Measurements from ENCODE around the gene EXOC1. TPM values are rescaled to one million over a fixed set of nuclear protein-coding genes. Genes with fewer than 3 reads are reported as not detected.

Gene EXOC1
- total RNA-seq, 1 donor from 2014 or later = 102 TPM

DNA sequence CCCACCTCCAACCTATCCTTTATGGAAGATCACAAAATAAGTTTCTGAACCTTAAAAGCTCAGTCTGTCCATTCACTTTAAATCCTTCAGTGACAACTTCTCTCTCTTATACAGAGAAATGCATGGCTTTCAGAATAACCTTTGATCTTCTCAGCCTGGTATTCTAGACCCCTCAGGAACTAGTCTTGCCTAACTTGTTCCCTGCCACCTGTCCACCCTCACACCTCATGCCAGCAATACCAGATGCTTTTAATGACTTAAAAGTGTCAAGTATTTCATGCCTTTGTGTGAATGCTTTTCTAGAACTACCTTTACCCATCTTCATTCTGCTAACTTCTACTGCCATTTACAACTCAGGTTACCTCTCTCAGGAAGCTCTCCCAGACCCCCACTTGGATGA, 26.5 kb upstream of the EXOC1 start:
- no peaks in the 10 kb centered on the region for H3K4me1 Mint-ChIP-seq (ENCODE audit: low read depth, unreplicated experiment)
- H3K36me3 Mint-ChIP-seq (ENCODE audit: unreplicated experiment) = peaks cover 4% of the 10 kb centered on the region
- no peak overlapping the region for H3K4me3 Mint-ChIP-seq (ENCODE audit: unreplicated experiment)
- H3K27ac Mint-ChIP-seq (ENCODE audit: unreplicated experiment) = no peak overlapping the region
- TF ChIP-seq, protein P1, sequence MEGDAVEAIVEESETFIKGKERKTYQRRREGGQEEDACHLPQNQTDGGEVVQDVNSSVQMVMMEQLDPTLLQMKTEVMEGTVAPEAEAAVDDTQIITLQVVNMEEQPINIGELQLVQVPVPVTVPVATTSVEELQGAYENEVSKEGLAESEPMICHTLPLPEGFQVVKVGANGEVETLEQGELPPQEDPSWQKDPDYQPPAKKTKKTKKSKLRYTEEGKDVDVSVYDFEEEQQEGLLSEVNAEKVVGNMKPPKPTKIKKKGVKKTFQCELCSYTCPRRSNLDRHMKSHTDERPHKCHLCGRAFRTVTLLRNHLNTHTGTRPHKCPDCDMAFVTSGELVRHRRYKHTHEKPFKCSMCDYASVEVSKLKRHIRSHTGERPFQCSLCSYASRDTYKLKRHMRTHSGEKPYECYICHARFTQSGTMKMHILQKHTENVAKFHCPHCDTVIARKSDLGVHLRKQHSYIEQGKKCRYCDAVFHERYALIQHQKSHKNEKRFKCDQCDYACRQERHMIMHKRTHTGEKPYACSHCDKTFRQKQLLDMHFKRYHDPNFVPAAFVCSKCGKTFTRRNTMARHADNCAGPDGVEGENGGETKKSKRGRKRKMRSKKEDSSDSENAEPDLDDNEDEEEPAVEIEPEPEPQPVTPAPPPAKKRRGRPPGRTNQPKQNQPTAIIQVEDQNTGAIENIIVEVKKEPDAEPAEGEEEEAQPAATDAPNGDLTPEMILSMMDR (IDR thresholded peaks at IDR 0.05; ENCODE audit: partially characterized antibody, unreplicated experiment) = no peak
- H3K9me3 Mint-ChIP-seq (ENCODE audit: unreplicated experiment) = no peaks in the 10 kb centered on the region
- H3K27me3 Mint-ChIP-seq (ENCODE audit: unreplicated experiment) = no peaks in the 10 kb centered on the region
- no peak for DNase-seq

- no peak for DNase-seq
- Mint-ChIP-seq H3K4me1 (ENCODE audit: low read depth, unreplicated experiment) (no peaks in the 10 kb centered on the region), H3K27ac (ENCODE audit: unreplicated experiment) (no peak overlapping the region), H3K4me3 (ENCODE audit: unreplicated experiment) (no peak overlapping the region), H3K36me3 (ENCODE audit: unreplicated experiment) (peaks cover 4% of the 10 kb centered on the region), H3K9me3 (ENCODE audit: unreplicated experiment) (no peaks in the 10 kb centered on the region), H3K27me3 (ENCODE audit: unreplicated experiment) (no peaks in the 10 kb centered on the region)
- TF ChIP-seq, protein P1 (IDR thresholded peaks at IDR 0.05; ENCODE audit: partially characterized antibody, unreplicated experiment) = no peak
Measured at GRCh38 chr4:55827582-55827981, 25.9 kb upstream of the EXOC1 start.

DNA sequence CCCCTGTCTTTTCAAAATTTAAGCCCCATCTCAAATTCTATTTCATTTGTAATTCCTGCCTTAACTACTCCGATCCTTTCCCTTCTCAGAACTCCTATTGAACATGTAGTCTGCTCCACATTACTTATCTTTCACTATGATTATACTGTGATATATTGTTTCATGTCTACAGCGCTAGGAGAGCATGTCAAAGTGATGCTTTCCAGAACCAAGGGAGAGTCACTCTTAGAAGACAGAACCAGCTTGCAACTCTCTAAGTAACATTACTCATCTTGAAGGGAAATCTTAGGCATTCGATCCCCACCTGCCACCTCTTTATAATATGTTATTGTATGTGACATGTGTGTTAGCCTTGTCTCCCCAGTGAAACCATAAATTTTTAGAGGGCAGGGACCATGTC, 23.4 kb upstream of the EXOC1 start:
- TF ChIP-seq, protein P1 (IDR thresholded peaks at IDR 0.05; ENCODE audit: partially characterized antibody, unreplicated experiment) = no peak
- H3K27me3 Mint-ChIP-seq (ENCODE audit: unreplicated experiment) = no peaks in the 10 kb centered on the region
- no peaks in the 10 kb centered on the region for H3K9me3 Mint-ChIP-seq (ENCODE audit: unreplicated experiment)
- peaks cover 4% of the 10 kb centered on the region for H3K4me1 Mint-ChIP-seq (ENCODE audit: low read depth, unreplicated experiment)
- no peak overlapping the region for H3K4me3 Mint-ChIP-seq (ENCODE audit: unreplicated experiment)
- peaks cover 4% of the 10 kb centered on the region for H3K36me3 Mint-ChIP-seq (ENCODE audit: unreplicated experiment)
- DNase-seq = no peak
- H3K27ac Mint-ChIP-seq (ENCODE audit: unreplicated experiment) = no peak overlapping the region

DNA sequence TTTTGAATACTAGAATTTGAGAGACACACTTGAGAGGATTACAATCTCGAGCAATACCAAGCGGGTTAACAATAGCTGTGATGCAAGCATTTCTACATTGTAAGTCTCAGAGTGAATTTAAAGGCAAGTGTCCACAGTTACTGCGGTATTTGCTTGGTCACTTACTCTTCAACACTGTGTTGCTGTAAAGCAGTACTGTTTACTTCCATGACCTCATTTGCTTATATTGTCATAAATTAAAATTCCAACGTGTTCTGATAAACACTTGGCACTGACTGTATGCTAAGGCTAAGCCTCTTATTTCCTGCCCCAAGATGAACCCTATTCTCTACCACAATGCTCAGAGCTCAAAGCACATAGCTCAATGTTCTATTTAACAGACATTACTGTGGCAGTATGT, 22.7 kb upstream of the EXOC1 start:
- no peaks in the 10 kb centered on the region for H3K9me3 Mint-ChIP-seq (ENCODE audit: unreplicated experiment)
- no peak overlapping the region for H3K4me3 Mint-ChIP-seq (ENCODE audit: unreplicated experiment)
- TF ChIP-seq, protein P1 (IDR thresholded peaks at IDR 0.05; ENCODE audit: partially characterized antibody, unreplicated experiment) = no peak
- no peak overlapping the region for H3K27ac Mint-ChIP-seq (ENCODE audit: unreplicated experiment)
- DNase-seq = no peak
- H3K36me3 Mint-ChIP-seq (ENCODE audit: unreplicated experiment) = peaks cover 4% of the 10 kb centered on the region
- peaks cover 4% of the 10 kb centered on the region for H3K4me1 Mint-ChIP-seq (ENCODE audit: low read depth, unreplicated experiment)
- H3K27me3 Mint-ChIP-seq (ENCODE audit: unreplicated experiment) = no peaks in the 10 kb centered on the region

DNA sequence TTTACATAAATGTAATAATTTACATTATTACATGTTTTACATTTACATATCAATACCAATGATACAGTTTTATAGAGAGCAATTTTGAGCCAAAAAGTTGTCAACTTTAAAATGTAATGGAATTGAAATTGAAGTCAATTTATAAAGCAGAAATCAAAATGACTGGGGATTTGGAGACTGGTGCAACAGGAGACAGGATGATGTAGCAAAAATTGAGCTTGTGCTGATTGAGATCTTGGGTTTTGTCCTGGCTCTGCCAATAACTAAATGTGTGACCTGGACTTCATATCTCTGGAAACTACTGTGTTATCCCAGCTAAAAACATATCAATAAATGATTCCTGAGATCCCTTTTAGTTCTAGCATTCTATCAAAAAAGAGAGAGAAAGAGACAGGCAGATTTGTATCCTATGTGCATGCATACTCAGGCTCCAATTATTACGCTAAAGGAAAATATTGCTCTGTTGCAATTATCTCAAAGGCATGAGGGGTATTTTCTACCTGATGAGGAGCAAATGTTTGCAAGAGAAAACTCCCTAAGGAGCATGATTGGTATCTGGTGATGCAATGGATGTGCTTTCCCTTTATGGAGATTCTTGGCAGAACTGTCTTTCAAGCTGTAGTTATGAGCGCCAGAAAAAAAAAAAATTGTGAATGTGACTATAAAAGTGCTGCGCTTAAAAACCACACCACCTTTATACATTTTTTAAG, 19.2 kb upstream of the EXOC1 start:
- H3K9me3 Mint-ChIP-seq (ENCODE audit: unreplicated experiment) = peaks cover 1% of the 10 kb centered on the region
- H3K36me3 Mint-ChIP-seq (ENCODE audit: unreplicated experiment) = peaks cover 8% of the 10 kb centered on the region
- no peaks in the 10 kb centered on the region for H3K27me3 Mint-ChIP-seq (ENCODE audit: unreplicated experiment)
- no peak for DNase-seq
- H3K27ac Mint-ChIP-seq (ENCODE audit: unreplicated experiment) = peak overlapping the region; percentile 76
- H3K4me1 Mint-ChIP-seq (ENCODE audit: low read depth, unreplicated experiment) = peaks cover 4% of the 10 kb centered on the region
- H3K4me3 Mint-ChIP-seq (ENCODE audit: unreplicated experiment) = no peak overlapping the region
- TF ChIP-seq, protein P1 (IDR thresholded peaks at IDR 0.05; ENCODE audit: partially characterized antibody, unreplicated experiment) = no peak

Measured in glutamatergic neuron (in vitro differentiated cells).